LNCAP (cell line): ENCODE data around the gene HNRNPCL2.
"Not testable (repeated sequence)": the region's sequence is repeated elsewhere in the genome, so short reads cannot be mapped to it uniquely, and the experiment has no call there.

Experiments used
- CTCF ChIP-seq: fragments of 450-650 bp; IDR thresholded peaks from 2 replicates; pipeline ENCODE4 v1.5.1; 2017; ENCODE audit warnings: mild to moderate bottlenecking

Gene HNRNPCL2

GRCh38 chr1:13116754-13117153 is at the start of gene HNRNPCL2:
HNRNPCL2 (minus strand) TSS chr1:13116854; CDS start chr1:13116400, 454 bp downstream.
- TF ChIP-seq CTCF: not testable (repeated sequence)

- TF ChIP-seq CTCF: not testable (repeated sequence)
Observed at GRCh38 chr1:13165531-13165930, 48.9 kb upstream of the HNRNPCL2 start, which contains the start of gene HNRNPCL4. HNRNPCL4 (minus strand) TSS chr1:13165631; CDS start chr1:13165467, 164 bp downstream.

- TF ChIP-seq CTCF: not testable (repeated sequence)
Observed at GRCh38 chr1:13155909-13156308, 39.3 kb upstream of the HNRNPCL2 start, which contains the start of gene PRAMEF26. PRAMEF26 (minus strand) TSS chr1:13156009; CDS start chr1:13153095, 2,914 bp downstream.

- TF ChIP-seq CTCF: not testable (repeated sequence)
Observed at GRCh38 chr1:13070474-13070873, 46.2 kb downstream of the HNRNPCL2 start, which contains the start of gene PRAMEF25. PRAMEF25 (plus strand) TSS chr1:13070774; CDS start chr1:13073694, 2,920 bp downstream.
